Osteocyte (in vitro differentiated cells): ENCODE measurements around the gene SRGAP2. TPM values are rescaled to one million over a fixed set of nuclear protein-coding genes. Genes with fewer than 3 reads are reported as not detected.
"Not testable (repeated sequence)": the region's sequence is repeated elsewhere in the genome, so short reads cannot be mapped to it uniquely, and the experiment has no call there.

Experiments
- DNase-seq: peaks from one replicate; pipeline ENCODE4 v3.0.0; 2021; ENCODE audit warnings: mixed read lengths; ENCODE audit not compliant: unreplicated experiment; ENCODE audit errors: extremely low spot score
- H3K27ac Mint-ChIP-seq: one replicate; pipeline ENCODE4 v1.8.0; 2021; ENCODE audit warnings: mild to moderate bottlenecking, mixed read lengths; ENCODE audit not compliant: unreplicated experiment
- H3K27me3 Mint-ChIP-seq: one replicate; pipeline ENCODE4 v1.8.0; 2021; ENCODE audit warnings: mixed read lengths; ENCODE audit not compliant: unreplicated experiment
- H3K36me3 Mint-ChIP-seq: one replicate; pipeline ENCODE4 v1.8.0; 2021; ENCODE audit warnings: mixed read lengths; ENCODE audit not compliant: unreplicated experiment
- H3K4me1 Mint-ChIP-seq: one replicate; pipeline ENCODE4 v1.8.0; 2021; ENCODE audit warnings: mixed read lengths; ENCODE audit not compliant: unreplicated experiment
- H3K4me3 Mint-ChIP-seq: one replicate; pipeline ENCODE4 v1.8.0; 2021; ENCODE audit warnings: mild to moderate bottlenecking, moderate library complexity, mixed read lengths; ENCODE audit not compliant: unreplicated experiment
- H3K9me3 Mint-ChIP-seq: one replicate; pipeline ENCODE4 v1.8.0; 2021; ENCODE audit warnings: mixed read lengths; ENCODE audit not compliant: unreplicated experiment
- total RNA-seq: library from RNA; stranded (reverse); gene quantifications from 2 replicates; pipeline ENCODE4 v1.2.1, GENCODE V29; 2021

Gene SRGAP2
- total RNA-seq, 1 donor from 2014 or later, result 75.3 TPM

DNA sequence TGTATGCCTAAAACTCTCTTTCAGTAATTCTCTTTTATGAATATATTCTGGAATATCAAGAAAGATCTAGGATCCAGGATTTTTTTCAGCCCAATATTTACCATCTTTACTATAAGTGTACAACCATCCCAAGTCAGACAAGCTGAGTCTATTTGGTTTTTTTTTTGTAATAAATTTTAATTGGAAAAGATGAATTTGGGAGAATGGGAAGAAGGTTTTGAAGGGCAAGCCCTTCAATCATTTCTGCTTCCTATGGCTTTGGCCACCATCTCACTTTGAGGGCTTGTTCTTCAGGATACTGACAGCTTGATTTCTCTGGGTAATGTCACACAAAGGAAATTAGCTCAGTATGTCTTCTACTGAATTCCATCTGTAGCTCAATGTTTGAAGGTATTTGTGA is 23.7 kb upstream of the SRGAP2 start:
- not testable (repeated sequence) for H3K36me3 Mint-ChIP-seq, H3K4me1 Mint-ChIP-seq, H3K27me3 Mint-ChIP-seq, DNase-seq, H3K4me3 Mint-ChIP-seq, H3K9me3 Mint-ChIP-seq, H3K27ac Mint-ChIP-seq

DNA sequence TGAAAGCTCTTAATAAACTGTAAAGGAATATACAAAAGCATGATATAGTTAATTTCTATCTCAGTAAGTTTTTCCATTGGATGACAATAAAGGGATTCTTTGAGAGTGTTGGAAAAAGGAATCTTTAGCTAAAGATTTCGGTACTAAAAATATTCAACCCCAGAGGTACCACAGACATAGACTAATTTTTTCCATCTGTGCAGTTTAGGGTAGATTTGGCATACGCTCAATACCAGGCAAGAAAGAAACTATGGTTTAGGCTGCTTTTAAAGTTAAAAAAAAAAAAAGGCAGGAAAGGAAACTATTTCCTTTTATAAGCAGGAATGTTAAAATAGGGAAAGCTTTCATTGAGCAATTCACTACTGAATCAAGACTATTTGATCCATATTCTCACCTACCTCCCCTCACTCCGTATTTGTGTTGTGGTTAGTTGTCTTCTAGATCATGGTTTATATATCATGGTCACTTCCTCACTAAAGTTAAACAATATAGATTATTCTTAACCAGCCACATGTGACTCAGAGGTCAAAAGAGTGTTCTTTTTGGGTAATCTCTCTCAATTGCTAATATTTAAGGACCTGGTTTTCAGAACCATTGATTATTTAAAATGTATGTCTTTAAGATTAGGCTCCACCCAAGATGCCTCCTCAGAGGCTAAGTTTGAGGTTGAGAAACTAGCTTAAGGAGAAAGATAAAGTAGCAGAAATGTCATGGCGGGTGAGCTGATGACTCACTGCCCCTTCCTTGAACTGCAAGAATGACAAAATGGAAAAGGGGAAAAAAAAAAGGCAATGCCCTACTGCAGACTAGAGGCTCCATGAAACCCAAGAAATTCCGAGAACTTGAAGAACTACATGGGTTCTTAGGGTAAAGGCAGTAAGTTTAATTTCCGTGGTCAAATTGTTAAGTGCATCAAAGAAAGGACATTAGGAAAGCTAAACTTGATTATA is 20.7 kb upstream of the SRGAP2 start:
- not testable (repeated sequence) for DNase-seq, H3K27me3 Mint-ChIP-seq, H3K36me3 Mint-ChIP-seq, H3K4me1 Mint-ChIP-seq, H3K4me3 Mint-ChIP-seq, H3K9me3 Mint-ChIP-seq
- H3K27ac Mint-ChIP-seq, result peak overlapping the region; percentile 31

DNA sequence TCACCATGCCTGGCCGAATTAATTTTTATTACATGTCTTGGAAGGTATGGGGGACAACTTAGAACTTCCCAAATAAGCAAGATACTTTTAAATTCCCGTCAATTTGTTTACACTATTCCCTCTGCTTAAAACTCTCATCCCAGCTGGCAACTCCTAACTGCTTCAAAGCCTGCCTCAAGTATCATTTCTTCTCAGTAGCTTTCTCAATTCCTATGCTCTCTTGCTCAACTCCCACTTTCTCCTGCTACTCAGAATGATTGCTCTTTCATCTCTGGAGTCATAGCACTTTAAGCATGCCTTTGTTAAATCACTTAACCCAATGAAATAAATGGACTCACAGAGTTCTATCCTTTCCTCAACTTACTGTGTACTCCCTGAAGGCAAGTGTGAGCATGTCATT is 19.6 kb upstream of the SRGAP2 start:
- not testable (repeated sequence) for DNase-seq, H3K27ac Mint-ChIP-seq, H3K9me3 Mint-ChIP-seq, H3K4me3 Mint-ChIP-seq, H3K4me1 Mint-ChIP-seq, H3K36me3 Mint-ChIP-seq, H3K27me3 Mint-ChIP-seq

DNA sequence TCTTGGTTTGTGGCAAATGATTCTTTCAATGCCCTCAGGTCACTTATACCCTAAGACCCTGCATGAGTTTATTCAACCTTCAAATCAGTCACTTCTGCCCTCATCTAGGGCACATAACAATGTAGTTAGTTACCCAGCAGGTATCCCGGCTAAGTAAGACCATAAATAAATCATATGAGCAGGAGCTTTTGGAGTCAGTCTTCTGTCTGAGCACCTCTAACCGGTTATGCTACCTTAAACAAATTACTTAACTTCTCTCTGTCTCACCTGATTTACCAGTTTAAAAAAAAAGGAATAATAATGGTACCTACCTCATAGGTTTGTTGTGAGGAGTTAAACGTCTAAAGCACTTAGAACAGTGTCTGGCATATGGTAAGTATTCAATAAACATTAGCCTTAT is 17.6 kb upstream of the SRGAP2 start:
- H3K27me3 Mint-ChIP-seq, H3K9me3 Mint-ChIP-seq, H3K36me3 Mint-ChIP-seq, DNase-seq, H3K27ac Mint-ChIP-seq, H3K4me1 Mint-ChIP-seq, H3K4me3 Mint-ChIP-seq: not testable (repeated sequence)

DNA sequence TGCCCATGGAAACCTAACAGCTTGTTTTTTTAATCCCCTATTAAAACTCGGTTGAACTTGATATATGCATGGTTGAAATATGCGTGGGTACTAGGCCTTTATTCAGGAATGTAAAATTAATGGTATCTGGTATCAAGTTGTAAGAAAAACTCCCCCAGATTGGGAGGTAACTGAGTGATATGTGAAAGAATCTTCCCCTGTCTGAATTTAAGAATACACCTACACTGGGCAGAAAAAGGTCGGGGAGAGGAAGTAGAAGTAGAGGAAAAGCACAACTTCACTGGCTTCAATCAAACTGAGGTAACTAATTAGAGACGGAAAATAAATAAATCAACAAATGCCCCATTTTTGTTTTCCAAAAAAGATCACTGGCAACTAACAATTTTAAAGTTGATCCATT is 16.5 kb upstream of the SRGAP2 start:
- H3K36me3 Mint-ChIP-seq, H3K27me3 Mint-ChIP-seq, H3K4me1 Mint-ChIP-seq: not testable (repeated sequence)

DNA sequence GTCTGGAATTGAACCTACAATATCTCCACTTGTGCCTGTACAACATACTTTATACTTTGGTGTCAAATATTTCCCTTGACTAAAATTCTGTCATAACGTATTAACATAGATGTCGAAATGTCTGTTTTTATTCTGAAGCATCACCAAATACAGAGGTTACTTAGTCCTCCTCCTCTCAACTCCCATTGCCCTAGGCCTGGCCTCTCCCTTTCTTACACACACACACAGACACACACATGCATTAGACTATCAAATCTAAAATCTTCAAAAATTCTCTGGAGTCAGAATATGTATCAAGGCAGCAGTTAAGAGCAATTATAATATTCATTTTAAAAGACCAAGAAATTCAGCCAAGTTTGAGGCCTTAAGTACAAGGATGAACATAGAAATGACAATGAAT is 8.2 kb upstream of the SRGAP2 start:
- H3K27ac Mint-ChIP-seq, H3K27me3 Mint-ChIP-seq, DNase-seq, H3K4me3 Mint-ChIP-seq, H3K36me3 Mint-ChIP-seq, H3K4me1 Mint-ChIP-seq, H3K9me3 Mint-ChIP-seq: not testable (repeated sequence)

More for the DNA sequence above, 16.5 kb upstream of the SRGAP2 start:
- H3K27ac Mint-ChIP-seq, H3K4me3 Mint-ChIP-seq, DNase-seq, H3K9me3 Mint-ChIP-seq: not testable (repeated sequence)

DNA sequence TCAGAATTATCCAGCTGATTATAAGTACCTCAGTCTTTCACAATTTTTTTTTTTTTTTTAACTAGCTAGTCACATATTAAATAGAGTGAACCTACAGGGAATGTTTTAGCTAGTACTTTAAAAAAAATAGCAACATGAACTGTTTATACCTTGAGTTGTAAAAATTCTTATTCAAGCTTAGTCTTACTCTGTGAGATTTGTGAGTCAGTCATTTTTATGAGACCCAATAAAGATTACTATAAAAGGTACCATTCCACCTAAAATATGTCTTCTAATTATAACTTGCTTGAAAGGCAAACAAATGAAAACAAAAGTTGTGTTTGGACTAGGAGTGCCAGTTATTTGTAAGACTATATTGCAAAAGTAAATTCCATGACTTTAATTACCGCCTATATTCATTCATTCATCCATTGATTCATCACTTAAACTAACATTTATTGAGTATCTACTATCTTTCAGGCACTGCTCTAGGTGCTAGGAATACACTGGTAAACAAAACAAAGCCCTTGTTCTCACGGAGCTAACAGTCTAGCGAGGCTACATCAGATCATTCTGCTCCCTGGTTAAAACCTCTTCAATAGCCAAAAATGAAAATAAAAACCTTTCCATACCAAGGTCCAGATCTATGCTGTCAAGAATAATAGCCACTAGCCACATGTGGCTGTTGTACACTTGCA is 6.5 kb upstream of the SRGAP2 start:
- H3K4me3 Mint-ChIP-seq, H3K36me3 Mint-ChIP-seq, H3K4me1 Mint-ChIP-seq, H3K9me3 Mint-ChIP-seq, H3K27me3 Mint-ChIP-seq, DNase-seq, H3K27ac Mint-ChIP-seq: not testable (repeated sequence)

DNA sequence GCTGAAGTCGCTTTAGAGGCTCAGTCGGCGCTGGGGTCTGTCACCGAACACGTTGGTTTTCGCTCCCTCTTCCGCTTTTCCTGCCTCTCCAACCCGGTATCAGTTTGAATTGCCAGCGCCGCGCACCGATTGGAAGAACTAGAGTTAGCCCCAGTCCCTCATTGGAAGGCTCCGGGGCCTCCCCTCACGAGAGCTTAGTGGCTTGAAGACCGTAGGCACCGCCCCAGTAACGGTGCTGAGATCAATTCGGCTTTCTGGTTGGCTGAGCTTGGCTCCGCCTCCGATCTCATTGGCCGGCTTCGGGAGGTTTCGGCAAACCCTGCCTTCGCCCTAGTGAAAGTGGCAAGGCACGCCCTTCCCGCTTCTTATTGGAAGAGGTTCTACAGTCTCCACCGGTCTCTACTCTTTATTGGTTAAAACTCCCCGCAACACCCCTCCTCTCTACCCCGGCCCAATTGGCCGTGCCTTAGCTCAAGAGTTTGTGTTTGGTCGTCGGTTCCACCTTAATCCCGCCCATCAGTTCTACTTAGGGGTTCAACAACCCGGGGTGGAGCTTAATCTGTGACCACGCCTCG is 465 bp upstream of the SRGAP2 start, which contains the start of gene FAM72A:
TSS of gene FAM72A (minus strand) at position 51 of the 575 bp plus-strand sequence. CDS start 814 bp downstream, outside the sequence.
- H3K27ac Mint-ChIP-seq, result peak within 1 kb of the TSS; percentile 78
- H3K9me3 Mint-ChIP-seq, H3K27me3 Mint-ChIP-seq: not testable (repeated sequence)

DNA sequence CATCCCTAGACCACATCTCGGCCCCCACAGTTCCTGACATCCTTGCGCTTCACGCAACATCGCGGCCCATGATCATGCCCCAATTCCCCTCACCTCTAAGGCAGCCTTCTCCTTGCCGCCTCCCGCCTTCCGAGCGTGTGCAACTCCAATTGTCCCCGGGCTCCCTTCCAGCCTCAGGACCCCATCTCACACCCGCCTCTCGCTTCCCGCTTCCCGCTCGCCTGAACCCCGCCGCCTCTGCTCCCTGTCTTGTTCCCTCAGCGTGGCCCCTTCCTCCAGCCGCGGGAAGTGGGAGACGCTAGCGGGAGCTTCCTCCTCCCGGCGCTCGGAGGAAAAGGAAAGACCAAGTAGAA is 794 bp downstream of the SRGAP2 start:
- H3K4me3 Mint-ChIP-seq, result peak overlapping the region; percentile 71
- peak overlapping the region; percentile 52 for H3K27ac Mint-ChIP-seq
- not testable (repeated sequence) for DNase-seq, H3K36me3 Mint-ChIP-seq, H3K4me1 Mint-ChIP-seq, H3K27me3 Mint-ChIP-seq, H3K9me3 Mint-ChIP-seq

More for the DNA sequence above, 465 bp upstream of the SRGAP2 start, which contains the start of gene FAM72A:
- H3K4me1 Mint-ChIP-seq, H3K36me3 Mint-ChIP-seq: not testable (repeated sequence)
- H3K4me3 Mint-ChIP-seq, result peak within 1 kb of the TSS; percentile 78
- peak; percentile 99 for DNase-seq

DNA sequence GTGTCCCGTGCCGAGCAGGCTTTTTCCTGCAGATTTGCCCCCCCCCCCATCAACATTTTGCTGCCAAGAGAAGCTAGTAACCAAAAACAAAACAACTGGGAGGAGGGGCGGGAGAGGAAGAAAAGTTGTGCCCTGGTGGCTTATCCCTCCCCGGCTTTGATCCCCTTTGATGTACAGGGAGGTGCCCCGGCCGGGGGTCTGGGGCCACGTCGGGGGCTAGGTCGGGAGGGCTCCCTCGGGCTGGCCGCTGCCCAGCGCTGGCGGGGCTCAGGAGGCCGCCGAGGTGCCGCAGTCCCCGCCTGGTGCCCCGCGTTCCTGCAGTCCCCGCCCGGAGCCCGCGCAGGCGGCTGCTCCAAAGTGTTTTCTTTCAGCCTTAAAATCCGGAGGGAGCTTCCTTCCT is 1.5 kb downstream of the SRGAP2 start:
- DNase-seq, H3K9me3 Mint-ChIP-seq, H3K4me1 Mint-ChIP-seq, H3K27me3 Mint-ChIP-seq, H3K36me3 Mint-ChIP-seq: not testable (repeated sequence)
- peak overlapping the region; percentile 84 for H3K27ac Mint-ChIP-seq
- peak overlapping the region; percentile 80 for H3K4me3 Mint-ChIP-seq

DNA sequence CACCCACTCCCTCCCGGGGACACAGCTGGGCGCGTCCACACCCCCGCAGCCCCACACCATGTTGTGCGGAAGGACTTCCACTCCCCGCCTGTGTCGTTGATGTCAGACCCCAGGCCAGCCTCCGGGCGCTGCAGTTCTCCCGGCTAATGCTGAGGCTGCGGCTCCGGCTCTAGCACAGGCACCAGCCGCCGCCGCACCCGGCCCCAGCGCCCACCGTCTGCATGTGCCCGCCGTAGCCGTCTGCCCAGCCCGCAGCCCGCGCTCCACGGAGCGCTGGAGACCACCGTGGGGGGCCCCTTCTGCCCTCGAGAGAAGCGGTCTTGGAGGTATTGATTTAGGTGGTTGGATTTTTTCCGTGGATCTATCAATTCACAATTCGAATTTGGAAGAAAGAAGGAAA is 2.2 kb downstream of the SRGAP2 start:
- H3K36me3 Mint-ChIP-seq, H3K27me3 Mint-ChIP-seq, DNase-seq: not testable (repeated sequence)

DNA sequence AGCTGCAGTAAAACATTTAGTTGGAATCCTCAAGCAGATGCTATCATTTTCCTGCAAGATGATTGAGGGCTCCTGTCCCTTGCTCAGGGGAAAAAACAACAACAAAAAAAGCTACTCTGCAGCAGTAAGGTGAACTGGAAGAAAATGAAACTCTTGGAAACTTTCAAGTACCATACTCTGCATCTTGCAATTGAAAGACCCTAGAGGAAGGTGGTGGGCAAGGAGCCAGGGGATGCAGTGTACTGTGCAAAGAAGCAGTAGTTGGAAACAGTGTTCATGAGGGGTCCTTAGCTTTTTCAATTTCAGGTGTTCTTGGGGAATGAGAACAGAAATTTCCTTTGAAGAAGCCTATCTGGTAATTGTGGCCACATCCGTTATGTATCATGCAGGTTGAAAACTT is 7.5 kb downstream of the SRGAP2 start:
- H3K4me1 Mint-ChIP-seq, H3K9me3 Mint-ChIP-seq, DNase-seq, H3K27me3 Mint-ChIP-seq, H3K36me3 Mint-ChIP-seq, H3K4me3 Mint-ChIP-seq, H3K27ac Mint-ChIP-seq: not testable (repeated sequence)

More for the DNA sequence above, 2.2 kb downstream of the SRGAP2 start:
- not testable (repeated sequence) for H3K4me3 Mint-ChIP-seq, H3K27ac Mint-ChIP-seq, H3K9me3 Mint-ChIP-seq, H3K4me1 Mint-ChIP-seq
